ENCODE data around the gene SMAD3.
"Not testable (repeated sequence)": the region's sequence is repeated elsewhere in the genome, so short reads cannot be mapped to it uniquely, and the experiment has no call there.

The SMAD3 gene

GRCh38 chr15:67120839-67121643 is 55.6 kb downstream of the SMAD3 start:
- no peak overlapping the region for H3K9ac ChIP-seq (ENCODE audit: insufficient read length, low read depth)
- H3K27me3 ChIP-seq (ENCODE audit: insufficient read depth, insufficient read length), result no peaks in the 10 kb centered on the region
- peaks cover 8% of the 10 kb centered on the region for H3K4me1 ChIP-seq (ENCODE audit: insufficient read depth, insufficient read length)
- TF ChIP-seq ZNF274 (IDR thresholded peaks at IDR 0.05; ENCODE audit: low read depth, low read length) (no peak), YY1 (IDR thresholded peaks at IDR 0.05; ENCODE audit: insufficient read depth, insufficient read length) (no peak), SUZ12 (IDR thresholded peaks at IDR 0.05; ENCODE audit: extremely low read depth, insufficient read depth, insufficient read length) (no peak)
- no peak overlapping the region for H3K4me3 ChIP-seq (ENCODE audit: insufficient read length, low read depth)
- H3K9me3 ChIP-seq (ENCODE audit: insufficient read depth, low read length), result no peaks in the 10 kb centered on the region
- no peak for DNase-seq (ENCODE audit: low read depth, low spot score)
- H3K36me3 ChIP-seq (ENCODE audit: insufficient read depth, insufficient read length, low read length), result peaks cover 33% of the 10 kb centered on the region

- Histone ChIP-seq H3K4me1 (ENCODE audit: insufficient read depth, insufficient read length) (peaks cover 6% of the 10 kb centered on the region), H3K36me3 (ENCODE audit: insufficient read depth, insufficient read length, low read length) (peaks cover 38% of the 10 kb centered on the region), H3K4me3 (ENCODE audit: insufficient read length, low read depth) (no peak overlapping the region), H3K27me3 (ENCODE audit: insufficient read depth, insufficient read length) (no peaks in the 10 kb centered on the region), H3K9ac (ENCODE audit: insufficient read length, low read depth) (no peak overlapping the region), H3K9me3 (ENCODE audit: insufficient read depth, low read length) (no peaks in the 10 kb centered on the region)
- TF ChIP-seq ZNF274 (IDR thresholded peaks at IDR 0.05; ENCODE audit: low read depth, low read length), result no peak
- TF ChIP-seq SUZ12 (IDR thresholded peaks at IDR 0.05; ENCODE audit: extremely low read depth, insufficient read depth, insufficient read length), result no peak
- no peak for TF ChIP-seq YY1 (IDR thresholded peaks at IDR 0.05; ENCODE audit: insufficient read depth, insufficient read length)
- no peak for DNase-seq (ENCODE audit: low read depth, low spot score)
Measured at GRCh38 chr15:67121644-67122605, 56.5 kb downstream of the SMAD3 start.

- not testable (repeated sequence) for H3K9me3 ChIP-seq (ENCODE audit: insufficient read depth, low read length); H3K4me1 ChIP-seq (ENCODE audit: insufficient read depth, insufficient read length); H3K9ac ChIP-seq (ENCODE audit: insufficient read length, low read depth); DNase-seq (ENCODE audit: low read depth, low spot score); H3K4me3 ChIP-seq (ENCODE audit: insufficient read length, low read depth); H3K27me3 ChIP-seq (ENCODE audit: insufficient read depth, insufficient read length)
- H3K36me3 ChIP-seq (ENCODE audit: insufficient read depth, insufficient read length, low read length), result peaks cover 42% of the 10 kb centered on the region
Measured at GRCh38 chr15:67122816-67123215, 57.4 kb downstream of the SMAD3 start.

GRCh38 chr15:67123291-67123690 is 57.9 kb downstream of the SMAD3 start:
- peaks cover 42% of the 10 kb centered on the region for H3K36me3 ChIP-seq (ENCODE audit: insufficient read depth, insufficient read length, low read length)
- H3K4me1 ChIP-seq (ENCODE audit: insufficient read depth, insufficient read length); H3K27me3 ChIP-seq (ENCODE audit: insufficient read depth, insufficient read length); H3K9ac ChIP-seq (ENCODE audit: insufficient read length, low read depth); H3K4me3 ChIP-seq (ENCODE audit: insufficient read length, low read depth); H3K9me3 ChIP-seq (ENCODE audit: insufficient read depth, low read length); DNase-seq (ENCODE audit: low read depth, low spot score): not testable (repeated sequence)

- Histone ChIP-seq H3K4me3 (ENCODE audit: insufficient read length, low read depth) (no peak overlapping the region), H3K4me1 (ENCODE audit: insufficient read depth, insufficient read length) (peaks cover 6% of the 10 kb centered on the region), H3K9me3 (ENCODE audit: insufficient read depth, low read length) (no peaks in the 10 kb centered on the region), H3K36me3 (ENCODE audit: insufficient read depth, insufficient read length, low read length) (peaks cover 36% of the 10 kb centered on the region), H3K9ac (ENCODE audit: insufficient read length, low read depth) (no peak overlapping the region), H3K27me3 (ENCODE audit: insufficient read depth, insufficient read length) (no peaks in the 10 kb centered on the region)
- no peak for DNase-seq (ENCODE audit: low read depth, low spot score)
- TF ChIP-seq ZNF274 (IDR thresholded peaks at IDR 0.05; ENCODE audit: low read depth, low read length) (no peak), YY1 (IDR thresholded peaks at IDR 0.05; ENCODE audit: insufficient read depth, insufficient read length) (no peak), SUZ12 (IDR thresholded peaks at IDR 0.05; ENCODE audit: extremely low read depth, insufficient read depth, insufficient read length) (no peak)
Measured at GRCh38 chr15:67124111-67124510, 58.7 kb downstream of the SMAD3 start.

GRCh38 chr15:67124911-67125588 is 59.6 kb downstream of the SMAD3 start:
- Histone ChIP-seq H3K9ac (ENCODE audit: insufficient read length, low read depth) (no peak overlapping the region), H3K9me3 (ENCODE audit: insufficient read depth, low read length) (no peaks in the 10 kb centered on the region), H3K36me3 (ENCODE audit: insufficient read depth, insufficient read length, low read length) (peaks cover 40% of the 10 kb centered on the region), H3K27me3 (ENCODE audit: insufficient read depth, insufficient read length) (no peaks in the 10 kb centered on the region), H3K4me3 (ENCODE audit: insufficient read length, low read depth) (no peak overlapping the region), H3K4me1 (ENCODE audit: insufficient read depth, insufficient read length) (peaks cover 6% of the 10 kb centered on the region)
- TF ChIP-seq YY1 (IDR thresholded peaks at IDR 0.05; ENCODE audit: insufficient read depth, insufficient read length) (no peak), SUZ12 (IDR thresholded peaks at IDR 0.05; ENCODE audit: extremely low read depth, insufficient read depth, insufficient read length) (no peak), ZNF274 (IDR thresholded peaks at IDR 0.05; ENCODE audit: low read depth, low read length) (no peak)
- DNase-seq (ENCODE audit: low read depth, low spot score), result no peak
